IPS-18c (cell line): ENCODE results near the gene ZNF500.
"Not testable (repeated sequence)": the region's sequence is repeated elsewhere in the genome, so short reads cannot be mapped to it uniquely, and the experiment has no call there.

Experiments
- H3K4me3 ChIP-seq: 2 replicates; pipeline ENCODE4 v1.7.0; 2013; ENCODE audit warnings: low read depth, mild to moderate bottlenecking, low read length, moderate library complexity; ENCODE audit not compliant: insufficient read depth
- H3K9me3 ChIP-seq: one replicate; pipeline ENCODE4 v1.6.1; 2013; ENCODE audit warnings: mild to moderate bottlenecking, low read length, moderate library complexity; ENCODE audit not compliant: control insufficient read depth, insufficient read depth

The ZNF500 gene

GRCh38 chr16:4755687-4756086 is 11.3 kb downstream of the ZNF500 start:
- Histone ChIP-seq H3K4me3 (no peak overlapping the region), H3K9me3 (no peaks in the 10 kb centered on the region)

- H3K4me3 ChIP-seq: no peak overlapping the region
- no peaks in the 10 kb centered on the region for H3K9me3 ChIP-seq
Observed at GRCh38 chr16:4754865-4755264, 12.1 kb downstream of the ZNF500 start.

DNA sequence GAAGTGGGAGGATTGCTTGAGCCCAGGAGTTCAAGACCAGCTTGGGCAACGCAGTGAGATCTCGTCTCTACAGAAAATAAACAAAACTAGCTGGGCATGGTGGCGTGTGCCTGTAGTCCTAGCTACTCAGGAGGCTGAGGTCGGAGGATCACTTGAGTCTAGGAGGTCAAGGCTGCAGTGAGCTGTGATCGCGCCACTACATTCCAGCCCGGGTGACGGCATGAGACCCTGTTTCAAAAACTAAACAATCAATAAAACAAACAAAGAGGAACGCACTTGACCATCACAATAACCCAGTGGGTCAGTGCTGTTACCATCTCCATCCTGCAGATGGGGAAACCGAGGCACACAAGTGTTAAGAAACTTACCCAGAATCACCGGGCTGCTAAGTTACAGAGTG is 13.7 kb downstream of the ZNF500 start:
- Histone ChIP-seq H3K9me3 (no peaks in the 10 kb centered on the region), H3K4me3 (no peak overlapping the region)

GRCh38 chr16:4752351-4753100 is 14.4 kb downstream of the ZNF500 start:
- Histone ChIP-seq H3K4me3 (no peak overlapping the region), H3K9me3 (no peaks in the 10 kb centered on the region)

- Histone ChIP-seq H3K9me3 (no peaks in the 10 kb centered on the region), H3K4me3 (no peak overlapping the region)
Observed at GRCh38 chr16:4750896-4751295, 16.1 kb downstream of the ZNF500 start.

GRCh38 chr16:4749700-4750257 is 17.2 kb downstream of the ZNF500 start:
- no peaks in the 10 kb centered on the region for H3K9me3 ChIP-seq

GRCh38 chr16:4748682-4749411 is 18.1 kb downstream of the ZNF500 start:
- no peaks in the 10 kb centered on the region for H3K9me3 ChIP-seq

More at GRCh38 chr16:4749700-4750257, 17.2 kb downstream of the ZNF500 start:
- H3K4me3 ChIP-seq: no peak overlapping the region

DNA sequence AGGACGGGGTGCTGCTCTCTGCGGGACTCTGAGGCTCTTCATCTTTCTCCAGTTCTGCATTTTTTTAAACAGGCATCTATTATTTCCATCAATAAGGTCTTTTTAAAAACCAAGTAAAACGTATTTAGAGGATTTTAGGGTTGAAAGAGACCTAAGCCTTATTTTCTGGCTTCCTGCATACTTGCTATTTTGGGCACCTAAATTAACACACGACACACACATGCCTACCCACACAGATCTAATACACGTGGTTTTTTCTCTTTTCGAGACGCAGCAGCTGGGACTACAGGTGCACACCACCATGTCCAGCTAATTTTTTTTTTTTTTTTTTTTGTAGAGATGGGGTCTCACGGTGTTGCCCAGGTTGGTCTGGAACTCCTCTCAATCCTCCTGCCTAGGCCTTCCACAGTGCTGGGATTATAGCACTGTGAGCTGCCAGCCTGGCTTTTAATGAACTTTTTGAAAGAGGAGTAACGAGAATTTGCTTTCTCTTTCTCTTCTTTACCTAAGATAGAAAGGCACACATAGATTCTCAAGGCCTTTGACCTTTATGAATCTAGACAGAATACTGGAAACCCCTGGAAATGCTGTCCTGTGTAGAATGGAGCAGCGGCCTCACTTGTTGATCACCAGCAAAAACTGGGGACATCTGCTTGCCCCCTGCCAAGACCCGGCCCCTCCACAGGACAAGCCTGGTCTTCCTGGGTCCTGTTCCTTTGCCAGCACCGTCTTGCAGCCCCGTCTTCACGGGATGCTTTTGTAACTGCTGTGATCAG is 18.9 kb downstream of the ZNF500 start:
- H3K9me3 ChIP-seq: no peaks in the 10 kb centered on the region
- no peak overlapping the region for H3K4me3 ChIP-seq

More at GRCh38 chr16:4748682-4749411, 18.1 kb downstream of the ZNF500 start:
- no peak overlapping the region for H3K4me3 ChIP-seq

GRCh38 chr16:4746991-4747574 is 19.9 kb downstream of the ZNF500 start:
- Histone ChIP-seq H3K4me3 (no peak overlapping the region), H3K9me3 (no peaks in the 10 kb centered on the region)

DNA sequence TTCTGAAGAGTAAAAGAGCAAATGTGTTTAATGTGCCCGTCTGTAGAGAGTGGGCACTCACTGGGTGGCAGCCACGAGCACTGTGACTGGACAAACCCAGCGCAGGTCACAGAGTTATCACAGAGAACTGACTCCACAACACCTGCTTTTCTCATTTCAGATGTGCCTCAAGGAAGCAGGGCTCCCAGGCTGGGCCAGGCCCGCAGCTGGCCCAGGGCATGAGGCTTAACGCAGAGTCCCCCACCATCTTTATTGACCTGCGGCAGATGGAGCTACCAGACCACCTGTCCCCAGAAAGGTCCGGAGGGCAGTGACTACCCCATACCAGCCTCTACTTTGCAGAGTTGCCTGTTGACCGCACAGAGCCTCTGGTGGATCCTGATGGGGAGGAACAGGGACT is 20.7 kb downstream of the ZNF500 start:
- H3K4me3 ChIP-seq: no peak overlapping the region
- no peaks in the 10 kb centered on the region for H3K9me3 ChIP-seq

DNA sequence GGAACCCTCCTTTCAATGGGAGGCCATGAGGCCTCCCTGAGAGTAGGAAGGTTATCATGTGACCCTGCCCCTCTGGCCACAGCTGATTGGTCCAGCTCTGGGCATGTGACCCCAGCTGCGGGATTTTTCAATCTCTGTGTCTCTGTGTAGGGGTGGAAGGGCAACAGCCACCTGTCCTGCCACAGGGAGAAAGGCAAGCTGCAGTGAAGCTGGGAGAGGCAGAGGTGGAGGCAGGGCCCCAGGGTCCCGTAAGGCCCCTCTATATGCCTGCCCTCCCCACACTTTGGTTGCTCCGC is 21.7 kb downstream of the ZNF500 start:
- Histone ChIP-seq H3K4me3 (no peak overlapping the region), H3K9me3 (no peaks in the 10 kb centered on the region)

DNA sequence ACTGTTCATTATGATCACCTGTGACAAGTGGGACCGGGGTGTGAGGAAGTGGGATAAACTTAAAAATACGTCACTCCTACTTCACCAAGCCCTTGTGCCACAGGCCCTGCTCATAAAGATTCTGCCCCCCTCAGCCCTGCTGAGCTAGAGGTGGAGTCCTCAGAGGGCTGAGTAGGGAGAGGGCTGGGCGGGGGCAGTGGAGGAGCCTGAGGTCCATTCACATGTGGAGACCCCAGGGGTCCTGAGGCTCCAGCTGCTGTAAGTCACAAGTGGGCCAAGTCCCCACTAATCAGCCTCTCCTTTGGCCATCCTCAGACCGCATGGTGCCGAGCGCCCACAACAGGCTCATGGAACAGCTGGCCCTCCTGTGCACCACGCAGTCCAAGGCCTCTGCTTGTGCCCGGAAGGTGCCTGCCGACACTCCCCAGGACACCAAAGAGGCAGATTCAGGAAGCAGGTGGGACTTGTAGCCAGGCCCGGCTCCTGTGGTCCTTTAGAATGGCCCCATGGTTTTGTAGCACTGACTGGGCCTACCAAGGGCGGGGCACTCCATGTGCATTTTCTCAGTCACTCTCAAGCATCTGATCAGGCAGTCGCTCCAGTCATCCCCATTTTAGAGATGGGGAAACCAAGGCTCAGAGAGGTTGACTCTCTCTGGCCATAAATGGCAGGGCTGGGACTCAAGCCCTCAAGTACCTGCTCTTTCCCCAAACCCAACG is 22.2 kb downstream of the ZNF500 start:
- no peak overlapping the region; the same call in 1 of the 2 replicates for H3K4me3 ChIP-seq
- H3K9me3 ChIP-seq: no peaks in the 10 kb centered on the region

GRCh38 chr16:4743226-4743878 is 23.6 kb downstream of the ZNF500 start:
- Histone ChIP-seq H3K4me3 (no peak overlapping the region), H3K9me3 (no peaks in the 10 kb centered on the region)

GRCh38 chr16:4738370-4738769 is 28.6 kb downstream of the ZNF500 start:
- not testable (repeated sequence) for H3K4me3 ChIP-seq, H3K9me3 ChIP-seq

DNA sequence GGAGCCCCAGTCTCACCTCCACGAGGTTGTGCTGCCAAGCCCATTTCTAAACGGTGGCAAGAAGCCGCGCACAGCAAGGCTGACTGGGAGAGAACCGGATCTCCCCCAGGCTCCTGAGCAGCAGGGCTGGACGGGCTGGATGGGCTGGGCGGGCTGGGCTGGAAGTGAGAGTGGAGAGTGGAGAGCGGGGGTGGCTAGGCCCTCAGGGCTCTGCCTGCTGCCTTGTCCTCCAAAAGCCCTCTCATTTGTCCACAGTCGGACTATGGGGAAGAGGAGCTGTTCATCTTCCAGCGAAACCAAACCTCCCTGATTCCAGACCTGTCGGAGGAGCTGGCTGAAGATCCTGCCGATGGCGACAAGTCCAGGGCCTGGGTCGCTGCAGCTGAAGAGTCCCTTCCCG is 29.4 kb downstream of the ZNF500 start:
- Histone ChIP-seq H3K4me3 (no peak overlapping the region), H3K9me3 (no peaks in the 10 kb centered on the region)

- H3K9me3 ChIP-seq: no peaks in the 10 kb centered on the region
- H3K4me3 ChIP-seq: no peak overlapping the region
Observed at GRCh38 chr16:4736546-4736945, 30.4 kb downstream of the ZNF500 start.
